ENCODE measurements around the gene URB2.
A peak's percentile ranks its signal among the peaks of the same experiment; 100 is the strongest.

The URB2 gene

GRCh38 chr1:229637746-229638145 is 11.7 kb downstream of the URB2 start (continued):
- TF ChIP-seq ZNF639 (tag by site-specific recombination; IDR thresholded peaks at IDR 0.05) (no peak), ZNF398 (tag by site-specific recombination; IDR thresholded peaks at IDR 0.05) (no peak), ZNF266 (tag by site-specific recombination; IDR thresholded peaks at IDR 0.05; ENCODE audit: low read depth) (no peak)

GRCh38 chr1:229640455-229640854 is 14.4 kb downstream of the URB2 start:
- Histone ChIP-seq H3K4me1 (ENCODE audit: control insufficient read depth, insufficient read depth, low read length) (no peaks in the 10 kb centered on the region), H3K36me3 (ENCODE audit: control insufficient read depth in 2 of 2, insufficient read depth in 1 of 2, low read length in 2 of 2) (peaks cover 46 to 86% of the 10 kb centered on the region in 2 experiments), H3K9me3 (ENCODE audit: control insufficient read depth, insufficient read depth, low read depth, low read length) (no peaks in the 10 kb centered on the region), H3K4me3 (ENCODE audit: low read depth, low read length) (no peak overlapping the region), H3K27ac (ENCODE audit: extremely low read depth, low read depth, low read length) (no peak overlapping the region)
- POLR2A ChIA-PET, result no interaction called here
- CTCF ChIA-PET, result interaction anchor here (0.6 to 0.8 kb wide), 2 partner anchors 20 to 556 kb away, joined by 3 read pairs; no protein-coding TSS in a partner anchor
- TF ChIP-seq ZNF311 (tag by site-specific recombination; IDR thresholded peaks at IDR 0.05; ENCODE audit: borderline replicate concordance) (no peak), KLF1 (tag by site-specific recombination; IDR thresholded peaks at IDR 0.05) (peak; percentile 98)

GRCh38 chr1:229641306-229641705 is 15.3 kb downstream of the URB2 start:
- TF ChIP-seq ZNF560 (tag by site-specific recombination; IDR thresholded peaks at IDR 0.05; ENCODE audit: borderline replicate concordance), result no peak
- no peak for TF ChIP-seq ZNF580 (tag by site-specific recombination; IDR thresholded peaks at IDR 0.05)
- no peak for TF ChIP-seq PRDM4 (tag by site-specific recombination; IDR thresholded peaks at IDR 0.05)
- no peak for TF ChIP-seq ZNF169 (tag by site-specific recombination; IDR thresholded peaks at IDR 0.05)
- no peak for TF ChIP-seq ZSCAN4 (tag by site-specific recombination; IDR thresholded peaks at IDR 0.05)
- no peak for TF ChIP-seq ZNF792 (tag by site-specific recombination; IDR thresholded peaks at IDR 0.05)
- TF ChIP-seq ZBTB8A (tag by site-specific recombination; IDR thresholded peaks at IDR 0.05), result no peak
- TF ChIP-seq PRDM6 (tag by site-specific recombination; IDR thresholded peaks at IDR 0.05), result no peak
- TF ChIP-seq ZNF596 (tag by site-specific recombination; IDR thresholded peaks at IDR 0.05), result no peak
- no peak for TF ChIP-seq ZNF843 (tag by site-specific recombination; IDR thresholded peaks at IDR 0.05)
- Histone ChIP-seq H3K4me1 (ENCODE audit: control insufficient read depth, insufficient read depth, low read length) (no peaks in the 10 kb centered on the region), H3K36me3 (ENCODE audit: control insufficient read depth in 2 of 2, insufficient read depth in 1 of 2, low read length in 2 of 2) (peaks cover 47 to 86% of the 10 kb centered on the region in 2 experiments), H3K4me3 (ENCODE audit: low read depth, low read length) (no peak overlapping the region), H3K9me3 (ENCODE audit: control insufficient read depth, insufficient read depth, low read depth, low read length) (no peaks in the 10 kb centered on the region), H3K27ac (ENCODE audit: extremely low read depth, low read depth, low read length) (no peak overlapping the region)
- POLR2A ChIA-PET, result no interaction called here
- CTCF ChIA-PET, result interaction anchor here (0.6 kb wide), 1 partner anchor 104 kb away, joined by 6 read pairs; no protein-coding TSS in a partner anchor
